Gastrocnemius medialis (tissue), 4 donors: ENCODE results near the gene TMEM132D.

Experiments used
- CTCF ChIP-seq, 5 experiments: fragments of 450-650 bp in 3 of 5; fragments of 200-600 bp in 2 of 5; sonication (generic) in 2 of 5; IDR thresholded peaks in 4 of 5; conservative IDR thresholded peaks in 1 of 5; 1 replicate in 4 of 5; 2 replicates in 1 of 5; pipeline ENCODE4 v1.5.1; 2016 to 2019; ENCODE audit warnings: antibody characterized with exemption in 5 of 5, mild to moderate bottlenecking in 3 of 5, moderate library complexity in 3 of 5
- POLR2A ChIP-seq, 2 donors: fragments of 450-650 bp; IDR thresholded peaks; one replicate each; pipeline ENCODE4 v1.6.1; 2017; ENCODE audit warnings: antibody characterized with exemption in 2 of 2, mild to moderate bottlenecking in 2 of 2, moderate library complexity in 2 of 2

DNA sequence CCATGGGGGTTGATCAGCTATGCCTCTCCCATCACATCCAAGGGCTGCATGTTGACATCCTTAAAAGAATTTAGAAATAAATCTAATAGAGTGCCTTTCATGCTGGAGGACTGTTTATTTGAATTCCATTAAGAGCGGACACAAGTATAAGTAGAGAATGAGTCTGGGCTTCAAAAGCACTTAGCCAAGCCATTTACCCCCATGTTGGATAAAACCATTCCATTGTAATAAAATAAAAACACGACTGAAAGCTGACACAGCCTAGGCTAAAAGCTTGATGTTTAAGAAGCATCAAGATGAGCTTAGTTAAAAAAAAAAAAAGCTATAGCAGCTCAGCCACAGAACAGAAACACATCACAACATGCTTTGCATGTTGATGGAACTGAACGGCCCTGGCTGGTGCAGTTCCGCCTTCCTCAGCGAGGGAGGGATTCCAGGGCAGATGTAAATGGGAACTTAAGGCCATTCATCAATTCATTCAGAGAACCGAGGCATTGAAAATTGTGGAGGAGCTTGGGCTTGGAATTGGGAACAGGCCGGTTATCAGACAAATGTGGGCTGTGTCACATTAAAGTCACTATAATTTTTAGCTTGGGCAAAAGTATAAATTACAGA, 41.2 kb downstream of the TMEM132D start:
- TF ChIP-seq CTCF (IDR thresholded peaks at IDR 0.05 in 4 of 5, conservative IDR thresholded peaks at IDR 0.05 in 1 of 5) (no peak), POLR2A (IDR thresholded peaks at IDR 0.05) (no peak)
